HG02840 (cell line): Measurements from ENCODE around the gene GATAD2A.
"Not testable (repeated sequence)": the region's sequence is repeated elsewhere in the genome, so short reads cannot be mapped to it uniquely, and the experiment has no call there.

Experiments
- ATAC-seq: cut with Tn5 transposase; IDR thresholded peaks from one replicate; pipeline ENCODE4 v1.9.1; 2021; ENCODE audit warnings: mild to moderate bottlenecking, moderate library complexity, moderate number of reproducible peaks; ENCODE audit not compliant: unreplicated experiment, low FRiP score

GATAD2A gene

DNA sequence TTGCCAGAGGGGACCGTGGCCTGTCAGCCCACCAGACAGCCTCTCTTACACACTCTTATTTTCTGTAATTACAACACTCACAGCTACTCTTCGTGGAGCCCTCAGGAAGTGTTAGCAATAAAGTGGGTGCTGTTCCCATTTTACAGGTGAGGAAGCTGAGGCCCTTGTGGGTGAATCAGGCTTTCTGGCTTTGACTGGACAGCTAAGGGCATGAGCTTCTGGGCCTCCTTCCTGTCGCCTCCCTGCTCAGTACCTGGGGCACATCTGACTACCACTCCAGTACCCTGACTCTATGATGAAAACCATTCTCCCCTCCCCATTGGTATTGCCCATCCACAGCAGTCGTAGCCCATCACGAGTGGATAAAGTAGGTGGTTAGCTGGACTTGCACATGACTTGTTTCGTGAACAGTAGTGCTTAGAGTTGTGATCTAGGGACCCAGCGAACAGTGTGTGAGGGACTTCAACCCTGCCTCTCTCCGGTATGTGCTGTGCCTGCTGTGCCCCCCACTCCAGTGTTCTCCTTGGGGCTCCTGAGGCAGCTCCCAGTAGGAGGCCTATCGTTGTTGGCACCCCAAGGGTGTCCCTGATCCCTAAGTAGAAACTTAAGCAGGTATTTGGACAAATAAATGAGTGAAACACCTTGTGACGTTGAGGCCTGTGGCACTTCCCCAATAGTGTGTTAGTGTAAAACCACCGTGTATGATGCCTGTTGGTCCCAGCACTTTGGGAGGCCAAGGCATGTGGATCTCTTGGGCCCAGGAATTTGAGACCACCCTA is 38.6 kb downstream of the GATAD2A start:
- ATAC-seq: no peak

DNA sequence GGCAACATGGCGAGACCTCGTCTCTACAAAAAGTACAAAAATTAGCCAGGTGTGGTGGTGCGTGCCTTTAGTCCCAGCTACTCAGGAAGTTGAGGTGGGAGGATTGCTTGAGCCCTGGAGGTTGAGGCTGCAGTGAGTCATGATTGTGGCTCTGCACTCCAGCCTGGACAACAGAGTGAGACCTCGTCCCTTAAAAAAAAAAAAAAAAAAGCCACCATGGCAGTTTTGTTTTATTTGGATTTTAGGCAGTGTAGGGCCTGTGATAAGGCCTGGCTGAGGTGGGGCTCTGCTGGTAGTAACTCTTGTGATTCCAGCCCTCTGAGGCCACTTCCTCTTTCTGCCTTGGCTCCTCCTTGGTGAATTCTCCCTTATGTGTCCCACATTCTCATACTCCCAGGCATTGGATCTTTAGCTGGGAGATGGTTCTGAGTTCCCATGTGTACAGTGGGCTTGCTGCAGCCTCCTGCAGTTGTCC is 39.2 kb downstream of the GATAD2A start:
- ATAC-seq: no peak

DNA sequence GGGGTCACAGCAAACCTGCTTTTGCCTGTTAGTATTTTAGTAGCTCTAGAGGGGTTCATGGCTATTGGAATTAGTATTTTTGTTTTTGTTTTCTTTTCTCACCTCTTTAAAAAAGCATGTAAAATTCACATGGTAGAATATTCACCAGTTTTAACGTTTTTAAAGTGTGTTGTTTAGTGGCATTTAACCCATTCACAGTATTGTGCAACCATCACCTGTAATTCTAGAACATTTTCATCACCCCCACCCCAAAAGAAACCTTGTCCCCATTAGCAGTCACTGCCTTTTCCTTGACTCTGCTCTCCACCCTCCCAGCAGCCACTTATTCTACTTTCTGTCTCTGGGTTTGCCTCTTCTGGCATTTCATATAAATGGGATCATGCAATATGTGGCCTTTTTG is 39.8 kb downstream of the GATAD2A start:
- no peak for ATAC-seq

DNA sequence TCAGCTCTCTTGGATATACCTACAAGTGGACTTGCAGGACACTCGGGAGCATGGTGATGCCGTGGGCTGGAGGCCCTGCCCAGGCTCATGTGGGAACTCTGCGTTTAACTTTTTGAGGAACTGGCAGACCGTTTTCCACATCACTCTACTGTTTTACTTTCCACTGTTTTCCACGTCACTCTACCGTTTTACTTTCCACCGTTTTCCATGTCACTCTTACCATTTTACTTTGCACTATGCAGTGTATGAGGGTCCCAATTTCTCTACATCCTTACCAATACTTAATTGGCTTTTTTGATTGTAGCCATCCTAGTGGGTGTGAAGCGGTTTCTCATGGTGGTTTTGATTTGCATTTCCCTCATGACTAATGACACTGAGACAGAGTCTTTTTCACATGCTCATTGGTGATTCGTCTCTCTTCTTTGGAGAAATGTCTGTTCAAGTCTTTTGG is 40.5 kb downstream of the GATAD2A start:
- peak; percentile 53 for ATAC-seq

DNA sequence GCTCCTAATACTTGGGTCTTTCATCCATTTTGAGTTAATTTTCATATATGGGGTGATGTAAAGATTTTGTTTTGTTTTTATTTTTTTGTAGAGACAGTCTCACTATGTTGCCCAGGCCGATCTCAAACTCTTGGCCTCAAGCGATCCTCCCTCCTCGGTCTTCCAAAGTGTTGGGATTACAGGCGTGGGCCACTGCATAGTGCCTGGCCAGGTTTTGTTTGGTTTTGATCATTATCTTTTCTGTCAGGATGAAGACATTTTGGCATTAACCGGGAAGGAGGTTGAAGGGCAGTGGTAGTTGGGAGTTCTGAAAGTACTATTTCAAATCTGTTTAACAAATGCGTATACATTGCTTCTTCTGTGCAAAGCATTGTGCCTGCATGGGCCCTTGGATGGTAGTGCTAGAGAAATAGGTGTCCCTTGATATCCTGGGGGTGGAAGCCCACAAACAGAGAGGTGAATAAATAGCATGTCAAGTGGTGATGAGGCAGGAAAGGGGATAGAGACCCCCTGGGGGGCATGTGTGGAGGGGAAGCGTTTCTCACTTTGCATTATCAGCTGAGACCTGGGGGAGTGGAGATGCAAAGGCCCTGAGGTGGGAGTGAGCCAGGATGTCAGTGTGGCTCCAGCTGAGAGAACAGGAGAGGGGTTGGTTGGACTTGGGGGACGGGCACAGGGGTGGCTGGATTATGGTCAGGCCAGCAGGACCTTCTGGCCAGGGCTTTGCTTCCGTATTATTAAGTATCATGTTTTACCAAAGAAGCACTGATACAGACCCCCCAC is 41.4 kb downstream of the GATAD2A start:
- no peak for ATAC-seq

DNA sequence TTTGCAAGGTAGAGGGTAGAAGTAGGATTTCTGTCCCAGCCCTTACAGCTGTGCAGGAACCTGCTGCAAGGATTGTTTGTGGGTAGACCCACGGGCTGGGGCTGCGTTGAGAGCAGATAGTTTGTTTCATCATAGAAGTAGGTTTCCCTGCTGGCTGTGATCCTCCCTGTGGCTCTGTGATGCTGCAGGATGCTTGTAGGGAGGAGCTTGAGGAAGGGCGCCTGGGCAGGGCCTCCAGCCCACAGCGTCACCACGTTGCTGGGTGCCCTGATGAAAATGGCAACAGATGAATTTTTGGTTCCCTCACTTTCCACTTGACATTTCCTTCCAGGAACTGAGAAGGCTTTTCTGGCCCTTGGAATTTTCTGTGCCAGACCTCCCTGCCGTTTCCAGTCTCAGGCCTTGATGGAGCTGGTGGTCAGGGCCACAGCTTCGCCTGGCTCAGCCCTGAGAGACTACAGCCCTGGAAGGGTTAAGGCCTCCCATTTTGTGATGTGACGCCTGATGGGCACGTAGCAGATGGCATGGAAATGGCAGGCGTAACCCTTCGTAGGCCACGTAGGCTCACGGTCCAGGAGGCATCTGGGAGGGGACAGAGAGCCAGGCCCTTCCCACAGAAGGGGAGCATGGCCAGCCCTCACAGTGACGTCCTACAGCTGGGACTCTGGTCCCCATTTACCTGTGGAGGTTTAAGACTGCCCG is 42.2 kb downstream of the GATAD2A start:
- ATAC-seq: no peak

DNA sequence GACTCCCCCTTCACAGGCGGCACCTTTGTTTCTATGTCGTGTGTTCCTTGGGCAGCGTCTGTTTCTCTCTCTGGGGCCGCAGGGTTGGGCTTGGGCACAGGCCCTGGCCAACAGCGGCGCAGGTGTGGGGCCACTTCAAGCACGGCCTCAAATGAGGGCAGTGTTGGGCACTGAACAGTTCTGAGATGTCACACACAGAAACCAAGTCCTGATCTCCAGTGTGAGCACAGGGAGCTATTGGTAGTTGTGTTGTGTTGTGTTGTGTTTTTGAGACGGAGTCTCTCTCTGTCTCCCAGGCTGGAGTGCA is 42.7 kb downstream of the GATAD2A start:
- ATAC-seq: no peak

DNA sequence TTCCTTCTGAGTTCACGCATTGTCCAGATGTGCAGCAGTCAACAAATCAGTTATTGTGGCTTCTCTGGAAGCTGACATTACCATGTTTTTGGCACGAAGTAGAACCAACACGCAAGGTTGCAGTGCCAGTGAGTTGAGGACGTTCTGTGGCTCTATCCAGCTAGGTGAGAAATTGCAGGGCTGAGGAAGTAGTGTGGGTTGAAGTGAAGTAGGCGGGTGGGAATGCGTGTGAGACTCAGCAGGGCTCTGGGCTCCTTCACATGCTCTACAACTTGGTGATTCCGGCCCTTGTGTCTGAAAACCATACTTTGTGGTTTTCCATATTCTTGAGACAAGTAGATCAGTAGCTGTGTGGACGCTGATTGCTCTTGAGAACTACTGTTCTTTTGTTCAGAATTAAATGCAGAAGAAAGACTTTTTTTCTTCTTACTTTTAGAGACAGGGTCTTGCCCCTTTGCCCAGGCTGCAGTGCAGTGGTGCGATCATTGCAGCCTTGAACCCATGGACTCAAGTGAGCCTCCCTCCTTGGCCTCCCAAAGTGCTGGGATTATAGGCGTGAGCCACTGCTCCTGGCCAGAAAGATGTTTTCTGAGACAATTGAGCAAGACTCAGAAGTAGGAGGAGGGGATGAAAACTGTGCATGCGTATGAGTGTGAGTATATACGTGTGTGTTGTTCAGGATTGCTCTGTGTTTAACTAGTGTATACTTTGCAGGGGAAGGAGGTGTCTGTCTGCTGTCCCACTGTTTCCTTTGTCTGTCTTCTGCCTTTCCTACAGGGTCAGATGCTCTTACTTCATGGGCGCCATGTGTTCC is 46.2 kb downstream of the GATAD2A start:
- no peak for ATAC-seq

DNA sequence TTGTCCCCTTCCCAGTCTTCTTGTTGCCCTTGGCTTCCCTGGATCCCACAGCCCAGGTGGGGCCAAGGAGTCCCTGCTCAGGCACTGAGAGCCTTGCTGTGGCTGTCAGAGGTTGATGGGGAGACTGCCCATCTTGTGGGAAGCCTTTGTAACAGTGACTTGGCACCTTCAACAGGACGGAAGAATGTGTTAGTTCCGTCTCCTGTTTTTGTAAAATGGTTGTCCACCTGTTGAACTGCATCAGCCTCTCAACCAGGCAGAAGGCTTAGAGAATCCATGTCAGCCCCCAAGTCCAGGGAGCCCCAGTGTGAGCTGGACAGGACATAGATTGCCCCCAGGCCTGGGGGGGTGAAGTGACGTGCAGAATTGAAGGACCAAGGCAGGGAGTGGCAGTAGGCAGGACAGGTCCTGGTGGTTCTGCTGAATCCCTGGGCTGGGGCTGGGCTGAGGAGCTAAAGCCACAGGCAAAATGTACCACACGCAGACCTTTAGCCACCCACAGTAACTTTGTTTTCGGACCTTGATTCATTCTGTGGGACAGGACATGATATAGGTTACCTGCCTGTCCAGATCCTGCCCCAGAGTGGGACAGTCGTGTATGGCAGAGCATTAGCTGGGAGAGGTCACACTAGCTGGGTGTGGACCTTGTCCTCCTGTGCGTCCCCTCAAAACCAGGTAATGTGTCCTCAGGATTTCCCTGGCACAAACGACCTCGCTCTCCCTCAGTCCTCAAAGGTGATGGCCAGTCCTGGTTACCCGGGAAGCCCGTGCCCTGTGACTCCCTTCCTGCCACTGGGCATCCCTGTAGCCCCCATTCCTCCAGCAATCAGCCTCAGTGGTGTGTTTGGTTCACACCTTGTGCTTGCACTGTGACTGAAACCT is 47.0 kb downstream of the GATAD2A start:
- no peak for ATAC-seq

DNA sequence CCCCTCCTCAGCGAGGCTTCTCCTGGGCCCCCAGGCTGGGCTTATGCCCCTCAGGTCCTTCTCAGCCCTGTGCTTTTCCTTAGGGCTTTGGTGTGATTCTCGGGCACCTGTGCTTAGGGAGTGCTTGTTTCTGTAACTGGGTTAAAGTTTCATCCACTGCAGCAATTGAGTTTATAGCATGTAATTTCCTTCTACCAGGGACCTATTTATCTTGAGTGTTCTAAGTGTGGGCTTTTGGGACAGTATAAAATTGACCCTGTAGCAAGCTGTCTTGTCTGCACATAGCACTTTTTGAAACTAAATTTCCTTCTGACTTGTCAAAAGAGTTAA is 47.6 kb downstream of the GATAD2A start:
- no peak for ATAC-seq

DNA sequence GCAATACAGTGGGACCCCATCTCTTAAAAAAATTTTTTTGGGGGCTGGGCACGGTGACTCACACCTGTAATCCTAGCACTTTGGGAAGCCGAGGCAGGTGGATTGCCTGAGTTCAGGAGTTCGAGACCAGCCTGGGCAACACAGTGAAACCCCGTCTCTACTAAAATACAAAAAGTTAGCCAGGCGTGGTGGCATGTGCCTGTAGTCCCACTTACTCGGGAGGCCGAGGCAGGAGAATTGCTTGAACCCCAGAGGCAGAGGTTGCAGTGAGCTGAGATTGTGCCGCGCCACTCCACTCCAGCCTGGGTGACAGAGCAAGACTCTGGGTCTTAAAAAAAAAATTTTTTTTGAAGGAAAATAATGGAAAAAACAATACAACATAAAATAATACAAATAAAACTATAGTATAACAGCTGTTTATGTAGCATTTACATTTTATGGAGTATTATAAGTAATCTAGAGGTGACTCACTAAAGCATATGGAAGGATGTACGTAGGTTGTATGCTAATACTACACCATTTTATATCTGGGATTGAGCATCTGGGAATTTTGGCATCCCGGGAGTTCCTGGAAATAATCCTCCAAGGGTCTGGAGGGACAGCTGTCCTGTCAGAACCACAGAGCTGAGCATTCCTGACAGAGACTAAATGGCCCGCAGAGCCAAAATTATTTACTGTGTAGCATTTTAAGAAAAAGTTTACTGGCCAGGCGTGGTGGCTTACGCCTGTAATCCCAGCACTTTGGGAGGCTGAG is 49.9 kb downstream of the GATAD2A start:
- ATAC-seq: not testable (repeated sequence)

DNA sequence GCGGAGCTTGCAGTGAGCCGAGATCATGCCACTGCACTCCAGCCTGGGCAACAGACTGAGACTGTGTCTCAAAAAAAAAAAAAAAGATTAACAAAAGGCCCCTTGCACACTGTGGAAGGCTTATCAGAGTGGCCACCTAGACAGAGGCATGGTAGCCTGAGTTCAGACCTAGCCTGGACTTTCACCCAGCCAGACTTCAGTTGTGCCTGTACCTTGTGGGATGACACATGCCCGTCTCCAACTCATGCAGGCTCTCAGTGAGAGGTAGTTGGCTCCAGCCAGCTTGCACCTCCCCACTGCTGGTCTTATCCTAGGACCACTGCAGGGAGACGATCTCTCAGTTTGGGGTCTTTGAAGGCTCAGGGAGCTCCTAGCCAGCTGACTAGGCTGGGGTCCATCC is 52.2 kb downstream of the GATAD2A start:
- ATAC-seq: no peak

DNA sequence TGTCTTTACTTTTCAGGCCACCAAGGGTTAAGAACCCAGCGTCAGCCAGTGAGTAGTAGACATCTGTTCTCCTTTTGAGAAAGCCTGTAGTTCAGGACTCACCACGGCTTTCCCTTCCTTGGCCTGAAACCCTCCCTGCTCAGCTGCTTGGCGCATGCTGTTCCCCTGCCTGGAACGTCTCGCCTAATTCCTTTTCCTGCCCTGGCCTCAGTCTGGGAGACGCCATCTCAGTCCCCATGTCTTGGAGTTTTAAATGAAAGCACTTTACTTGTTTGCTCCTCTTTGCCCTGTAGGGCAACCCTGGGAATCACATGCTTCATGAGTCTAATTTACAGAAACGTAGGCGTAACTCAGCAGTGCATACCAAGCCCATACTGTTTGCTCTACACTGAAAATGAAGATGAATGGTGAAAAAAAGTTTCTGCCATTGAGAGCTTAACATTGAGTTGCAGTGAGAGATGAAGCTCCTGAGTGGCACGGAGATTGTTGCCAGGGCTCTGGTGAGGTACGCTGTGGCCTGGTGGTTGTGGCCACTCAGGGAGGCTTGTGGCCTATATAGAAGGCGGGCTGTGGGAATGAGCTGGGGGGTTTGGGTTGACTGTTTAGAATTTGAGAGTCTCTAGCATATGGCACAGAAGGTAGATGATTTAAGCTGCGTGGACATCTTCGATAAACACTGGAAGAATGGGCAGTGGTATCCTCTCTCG is 52.8 kb downstream of the GATAD2A start:
- ATAC-seq: no peak

DNA sequence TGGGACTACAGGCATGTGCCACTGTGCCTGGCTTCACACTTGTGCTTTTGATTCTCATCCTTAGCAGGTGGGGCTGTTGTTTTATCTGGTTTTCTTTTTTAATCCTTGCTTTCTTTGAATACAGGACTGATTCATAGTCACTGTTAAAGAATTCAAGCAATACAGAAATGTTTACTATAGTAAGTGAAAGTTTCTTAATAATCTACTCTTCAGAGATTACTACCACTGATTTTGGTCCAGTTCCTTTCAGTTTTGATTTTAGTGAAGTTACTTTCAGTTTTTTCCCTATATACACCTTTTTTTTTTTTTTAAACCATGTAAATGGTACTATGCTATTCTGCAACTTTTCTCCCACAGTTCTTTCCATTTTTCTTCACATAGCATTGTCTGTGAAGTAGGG is 53.6 kb downstream of the GATAD2A start:
- no peak for ATAC-seq

DNA sequence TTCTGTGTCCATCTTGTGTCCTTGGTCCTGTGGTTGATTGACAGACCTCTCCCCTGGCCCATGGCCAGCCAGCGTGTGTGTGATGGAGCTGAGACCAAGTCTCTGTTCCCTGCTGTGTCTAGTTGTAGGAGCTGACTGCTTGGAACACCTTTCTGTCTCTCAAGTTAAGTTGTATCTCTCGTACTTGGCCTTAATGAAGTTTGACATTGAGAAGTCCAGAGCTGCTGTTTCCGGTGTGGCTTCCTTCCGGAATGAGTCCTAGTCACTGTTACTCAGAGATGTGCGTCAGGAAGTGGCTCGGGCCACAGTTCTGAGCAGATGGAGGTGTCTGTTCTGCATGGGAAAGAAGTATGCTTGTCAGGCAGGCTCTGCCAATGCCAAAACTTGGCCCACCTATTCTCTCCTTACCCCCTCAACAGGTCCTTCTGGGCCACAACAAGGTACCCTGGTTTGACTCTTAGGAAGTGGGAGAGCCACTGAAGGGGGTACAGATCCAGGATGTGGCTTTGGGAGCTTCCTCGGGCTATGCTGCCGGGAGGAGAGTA is 54.3 kb downstream of the GATAD2A start:
- no peak for ATAC-seq

DNA sequence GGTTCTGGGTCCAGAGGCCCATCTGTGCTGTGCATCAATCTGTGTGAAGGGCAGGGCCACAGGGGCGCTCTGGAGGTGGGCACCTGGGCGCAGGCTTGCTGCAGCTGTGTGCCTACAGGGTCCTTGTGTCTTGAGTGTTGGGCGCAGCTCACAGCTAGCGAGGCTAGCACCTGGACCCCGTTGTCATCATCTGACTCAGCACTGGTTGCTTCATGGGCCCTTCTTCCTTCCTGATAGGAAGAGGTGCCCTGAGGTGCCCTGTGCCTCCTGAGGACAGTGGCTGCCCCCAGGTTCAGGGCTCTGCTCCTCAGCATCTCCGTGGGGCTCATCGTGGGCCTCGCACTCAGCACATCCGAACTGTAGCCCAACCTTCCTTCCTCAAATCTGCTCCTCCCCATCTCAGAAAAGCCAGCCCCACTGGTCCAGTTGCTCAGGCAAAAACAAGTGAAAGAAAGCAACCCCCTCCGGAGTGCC is 54.8 kb downstream of the GATAD2A start:
- ATAC-seq: no peak

DNA sequence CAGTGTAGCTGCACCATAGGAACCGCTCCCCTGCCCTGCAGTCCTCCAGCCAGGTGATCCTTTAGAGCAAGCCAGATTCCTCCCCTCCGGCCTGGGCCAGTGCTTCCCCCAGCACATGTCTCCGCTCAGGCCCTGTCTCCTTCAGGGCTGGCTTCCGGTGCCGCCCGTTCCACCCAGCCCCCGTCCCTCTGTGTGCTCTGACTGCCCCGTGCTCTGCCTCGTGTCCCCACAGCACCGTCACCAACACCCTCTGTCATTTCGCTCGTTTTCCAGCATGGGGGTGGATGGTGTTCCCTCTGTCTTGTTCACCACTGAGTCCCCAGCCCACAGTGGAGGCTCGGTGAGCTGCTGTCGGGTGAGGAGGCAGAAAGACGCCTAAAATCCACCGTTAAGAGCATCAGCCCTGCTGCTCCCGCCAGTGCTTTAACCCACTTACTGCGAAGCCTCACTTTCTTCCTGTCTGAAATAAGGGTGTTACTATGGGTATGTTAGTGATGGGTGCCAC is 55.3 kb downstream of the GATAD2A start:
- no peak for ATAC-seq

DNA sequence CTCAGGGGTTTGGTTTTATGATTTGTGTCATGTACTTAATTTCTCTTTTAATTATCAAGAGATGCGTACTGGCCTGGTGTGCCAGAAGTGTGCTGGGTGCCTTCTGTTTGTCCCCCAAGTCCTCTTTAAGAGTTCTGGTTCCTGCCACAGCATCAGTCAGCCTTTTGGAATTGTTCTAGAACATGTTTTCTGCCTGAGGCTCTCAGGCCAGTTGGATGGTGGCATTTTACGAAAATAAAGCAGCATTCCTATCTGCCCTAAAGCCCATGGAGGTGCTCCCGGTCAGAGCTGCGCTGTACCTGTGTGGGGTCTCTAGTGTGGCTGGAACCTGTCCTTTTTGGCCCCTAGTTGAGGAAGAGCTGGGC is 55.8 kb downstream of the GATAD2A start:
- ATAC-seq: no peak
